Measurements from ENCODE around the gene SIGLEC1.

The SIGLEC1 gene

DNA sequence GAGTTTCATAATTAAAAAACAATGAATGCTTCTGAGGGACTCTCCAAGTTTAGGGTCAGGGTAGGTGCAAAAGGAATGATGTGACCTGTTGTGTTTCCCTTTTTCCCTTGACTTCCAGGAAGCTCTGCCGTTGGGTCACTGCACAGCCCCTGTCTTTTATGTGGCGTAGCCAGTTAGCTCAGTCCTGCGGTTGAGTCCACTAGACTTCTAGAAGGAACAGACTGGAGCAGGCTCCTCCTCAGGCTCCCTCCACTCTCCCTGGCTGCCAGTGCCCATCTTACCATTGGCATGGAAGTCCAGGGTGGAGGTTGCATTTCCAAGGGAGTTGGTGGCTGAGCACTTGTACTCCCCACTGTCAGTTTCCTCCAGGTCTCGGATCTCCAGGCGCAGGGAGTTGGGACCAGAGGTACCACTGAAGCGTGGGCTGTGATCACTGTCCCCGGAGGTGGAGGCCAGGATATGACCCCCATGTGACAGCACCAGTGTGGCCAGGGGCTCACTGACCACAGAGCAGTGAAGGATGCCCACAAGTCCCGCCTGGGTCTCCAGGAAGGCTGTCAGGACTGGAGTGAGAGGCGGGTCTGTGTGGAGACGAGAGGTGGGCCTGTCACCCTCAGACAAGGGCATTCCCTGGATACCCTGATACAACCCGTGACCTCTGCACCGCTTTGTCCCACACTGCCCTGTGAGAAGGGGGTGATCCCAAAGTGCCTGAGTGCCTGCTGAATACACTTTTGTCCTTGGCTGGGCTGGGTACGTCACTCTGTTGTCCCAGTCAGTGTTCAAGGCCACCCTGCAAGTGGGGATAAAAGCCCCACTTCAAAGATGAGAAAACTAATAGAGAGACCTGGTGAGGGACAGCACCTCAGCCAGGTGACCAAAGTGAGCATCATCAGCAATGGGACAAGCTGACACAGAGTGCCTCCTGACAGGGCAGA lies 11.1 kb downstream of the SIGLEC1 start:
- DNase-seq (ENCODE audit: low read depth, low spot score), result no peak

DNA sequence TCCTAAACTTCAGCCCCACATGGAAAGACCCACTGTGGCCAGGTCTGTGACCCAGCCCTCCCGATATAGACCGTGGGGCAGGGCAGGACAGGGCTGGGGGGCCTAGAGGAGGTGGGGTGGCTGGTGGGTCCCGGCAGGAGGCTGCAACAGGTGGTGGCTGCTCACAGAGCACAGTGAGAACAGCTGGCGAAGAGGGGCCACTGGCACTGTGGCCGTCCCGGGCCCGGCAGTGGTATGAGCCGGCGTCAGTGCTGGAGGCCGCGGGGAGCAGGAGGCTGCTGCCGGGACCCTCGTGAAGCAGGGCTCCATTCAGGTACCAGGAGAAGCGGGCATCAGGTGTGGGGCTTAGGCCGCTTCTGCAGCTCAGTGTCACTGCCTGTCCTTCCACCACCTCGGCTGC lies 13.4 kb downstream of the SIGLEC1 start:
- no peak for DNase-seq (ENCODE audit: low read depth, low spot score)

DNA sequence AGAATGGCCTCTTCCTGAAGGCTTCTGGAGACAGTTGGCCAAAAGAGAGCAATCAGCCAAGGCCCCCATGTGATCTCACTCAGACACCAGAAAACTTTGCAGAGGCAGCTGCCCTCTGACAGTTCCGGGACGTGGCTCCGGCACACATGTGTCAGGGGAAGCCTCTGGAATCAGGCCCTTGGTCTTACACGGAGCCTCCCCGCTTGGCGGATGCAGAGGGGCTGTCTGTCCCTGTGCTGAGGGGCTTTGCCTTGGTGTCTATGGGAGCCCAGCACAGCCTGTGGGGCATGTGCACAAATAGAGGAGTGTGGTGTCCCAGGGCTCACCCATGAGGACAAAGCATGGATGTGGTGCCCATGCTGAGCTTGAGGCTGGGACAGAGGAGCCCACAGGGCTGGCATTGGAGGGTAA lies 13.8 kb downstream of the SIGLEC1 start:
- no peak for DNase-seq (ENCODE audit: low read depth, low spot score)

GRCh38 chr20:3697588-3698305 lies 14.7 kb downstream of the SIGLEC1 start:
- no peak for DNase-seq (ENCODE audit: low read depth, low spot score)

DNA sequence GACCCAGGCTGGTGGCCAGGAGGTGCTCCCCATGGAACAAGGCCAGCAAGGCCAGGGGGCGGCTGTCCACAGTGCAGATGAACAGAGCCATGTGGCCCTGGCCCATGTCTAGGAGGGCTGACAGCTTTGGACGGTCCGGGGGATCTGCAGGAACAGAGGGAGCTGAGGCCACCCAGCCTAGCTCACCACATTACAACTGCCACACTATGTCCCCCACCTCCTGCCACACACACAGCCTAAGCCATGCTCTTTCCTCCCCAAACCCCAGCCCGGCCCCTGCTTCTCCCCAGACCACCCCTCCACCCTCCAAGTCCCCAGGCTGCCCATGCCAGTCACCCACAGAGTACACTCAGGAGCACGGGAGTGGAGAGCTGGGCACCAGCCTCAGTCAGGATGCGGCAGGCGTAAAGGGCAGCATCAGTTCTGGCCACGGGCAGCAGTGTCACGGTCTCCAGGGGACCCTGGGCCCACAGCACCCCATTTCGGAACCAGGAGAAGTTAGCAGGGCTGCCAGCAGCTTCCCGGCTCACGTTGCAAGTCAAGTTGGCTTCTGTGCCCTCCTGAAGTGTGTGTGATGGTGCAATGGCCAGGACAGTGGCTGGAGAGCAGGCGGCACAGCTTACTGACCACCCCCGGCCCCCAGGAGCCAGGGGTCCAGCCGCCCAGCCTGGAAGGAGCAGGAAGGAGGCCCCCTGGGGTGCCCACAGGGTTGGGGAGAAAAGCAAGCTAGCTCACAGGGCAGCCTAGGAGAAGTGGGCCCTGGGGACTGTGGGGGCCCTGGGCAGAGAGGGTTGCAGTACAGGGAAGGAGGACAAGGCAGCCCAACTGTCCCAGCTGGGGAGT lies 15.4 kb downstream of the SIGLEC1 start:
- no peak for DNase-seq (ENCODE audit: low read depth, low spot score)

- DNase-seq (ENCODE audit: low read depth, low spot score), result no peak
Observed at GRCh38 chr20:3696200-3696599, 16.2 kb downstream of the SIGLEC1 start.

DNA sequence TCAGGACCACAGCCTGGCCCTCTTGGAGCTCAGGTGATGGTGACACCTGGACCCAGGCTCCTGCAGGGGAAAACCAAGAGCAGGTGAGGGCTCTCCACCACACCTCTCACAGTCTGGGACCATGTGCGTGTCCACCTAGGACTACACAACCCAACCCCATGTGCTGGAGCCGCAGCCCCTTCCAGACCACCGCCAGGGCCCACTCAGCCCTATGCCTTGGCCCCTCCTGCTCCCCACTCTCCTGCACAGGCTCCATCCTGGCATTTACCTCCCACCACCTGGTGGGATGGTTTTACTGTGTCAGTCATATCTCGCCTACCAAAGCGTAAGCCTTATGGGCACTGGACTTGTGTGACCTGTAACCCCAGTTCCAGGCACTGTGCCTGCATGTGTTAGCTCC lies 17.5 kb downstream of the SIGLEC1 start:
- DNase-seq (ENCODE audit: low read depth, low spot score), result no peak

GRCh38 chr20:3693376-3693775 lies 19.0 kb downstream of the SIGLEC1 start:
- no peak for DNase-seq (ENCODE audit: low read depth, low spot score)

- DNase-seq (ENCODE audit: low read depth, low spot score), result no peak
Observed at GRCh38 chr20:3692706-3693294, 19.6 kb downstream of the SIGLEC1 start.

DNA sequence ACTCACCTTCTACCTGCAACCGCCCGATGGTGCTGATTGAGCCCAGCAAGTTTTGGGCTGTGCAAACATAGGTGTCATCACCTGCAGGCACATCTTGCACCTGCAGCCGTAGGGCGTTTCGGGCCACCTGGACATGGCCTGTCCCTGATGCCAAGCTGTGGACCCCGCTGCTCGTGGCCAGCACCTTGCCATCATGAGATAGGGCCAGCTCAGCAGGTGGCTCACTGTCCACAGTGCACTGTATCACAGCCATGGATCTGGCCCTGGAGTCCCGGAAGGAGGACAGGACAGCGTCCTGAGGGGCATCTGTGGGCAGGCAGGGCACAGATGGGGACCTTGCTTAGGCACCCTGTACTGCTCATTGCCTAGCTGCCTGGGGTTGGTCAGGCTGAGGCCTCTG lies 20.5 kb downstream of the SIGLEC1 start:
- DNase-seq (ENCODE audit: low read depth, low spot score), result no peak

DNA sequence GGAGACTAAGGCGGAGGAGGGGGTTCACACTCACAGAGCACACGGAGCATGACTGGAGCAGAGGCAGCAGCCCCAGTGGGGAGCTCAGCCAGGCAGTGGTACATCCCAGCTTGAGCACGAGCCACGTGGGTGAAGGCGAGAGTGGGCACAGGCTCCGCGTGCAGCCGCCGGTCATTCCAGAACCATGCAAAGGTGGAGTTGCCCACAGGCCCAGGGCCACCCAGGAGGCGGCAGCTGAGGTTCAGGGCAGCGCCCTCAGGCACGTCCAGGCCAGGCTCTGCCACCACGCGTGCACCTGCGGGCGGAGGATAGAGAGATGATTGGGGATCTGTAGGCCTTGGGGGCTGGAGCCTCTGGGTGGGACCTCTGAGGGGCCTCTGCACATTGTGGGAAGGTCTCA lies 21.1 kb downstream of the SIGLEC1 start:
- DNase-seq (ENCODE audit: low read depth, low spot score), result no peak

GRCh38 chr20:3690413-3690812 lies 22.0 kb downstream of the SIGLEC1 start:
- DNase-seq (ENCODE audit: low read depth, low spot score), result no peak

DNA sequence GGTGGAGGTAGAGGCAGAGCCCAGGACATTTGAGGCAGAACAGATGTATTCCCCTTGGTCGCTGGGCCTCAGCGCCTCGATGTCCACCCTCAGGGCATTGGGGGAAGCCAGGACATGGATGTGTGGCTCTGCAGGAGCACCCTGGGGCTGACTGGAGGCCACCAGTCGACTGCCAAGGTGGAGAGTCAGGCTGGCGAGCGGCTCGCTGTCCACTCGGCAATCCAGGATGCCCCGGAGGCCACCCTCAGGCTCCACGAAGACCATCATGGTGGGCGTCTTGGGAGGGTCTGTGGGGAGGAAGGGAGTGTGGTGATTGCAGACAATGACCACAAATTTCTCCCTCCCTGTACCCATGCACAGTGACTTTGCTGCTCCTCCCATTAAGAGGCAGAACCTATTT lies 22.4 kb downstream of the SIGLEC1 start:
- no peak for DNase-seq (ENCODE audit: low read depth, low spot score)

GRCh38 chr20:3687655-3688054 lies 24.7 kb downstream of the SIGLEC1 start:
- DNase-seq (ENCODE audit: low read depth, low spot score), result no peak

GRCh38 chr20:3686867-3687321 lies 25.5 kb downstream of the SIGLEC1 start:
- no peak for DNase-seq (ENCODE audit: low read depth, low spot score)

GRCh38 chr20:3686421-3686820 lies 26.0 kb downstream of the SIGLEC1 start:
- DNase-seq (ENCODE audit: low read depth, low spot score), result no peak

GRCh38 chr20:3685341-3685740 lies 27.1 kb downstream of the SIGLEC1 start:
- DNase-seq (ENCODE audit: low read depth, low spot score), result no peak

GRCh38 chr20:3681931-3682781 lies 30.2 kb downstream of the SIGLEC1 start, which contains the start of gene ADAM33:
ADAM33 (minus strand) TSS chr20:3682010; CDS start chr20:3682004, 6 bp downstream.
- DNase-seq (ENCODE audit: low read depth, low spot score), result no peak

DNA sequence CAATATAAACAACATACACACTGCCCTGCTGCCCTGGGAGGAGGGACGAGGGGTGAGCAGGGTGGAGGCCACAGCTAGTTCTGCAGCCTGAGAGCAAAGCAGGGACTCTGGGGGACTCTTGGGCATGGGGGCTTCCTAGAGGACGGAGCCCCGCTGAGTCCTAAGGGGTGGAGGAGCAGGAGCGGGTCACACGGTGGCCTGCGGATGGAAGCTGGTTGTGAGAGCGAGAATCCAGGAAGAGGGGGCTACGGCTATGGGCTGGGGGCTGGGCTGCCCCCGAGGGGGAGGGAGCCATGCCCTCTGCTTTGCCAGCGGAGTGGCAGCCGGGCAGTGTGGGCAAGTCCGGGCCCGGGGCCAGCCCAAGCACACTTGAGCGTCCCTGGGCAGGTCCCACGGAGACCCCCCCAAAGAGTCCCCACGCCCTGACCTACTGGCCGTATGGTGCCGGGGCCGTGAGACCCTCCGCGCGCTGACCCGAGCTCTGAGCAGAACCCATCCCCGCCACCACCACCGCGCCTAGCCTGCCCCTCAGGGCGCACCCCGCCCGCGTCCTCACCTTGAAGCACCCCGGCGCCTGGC lies 31.0 kb downstream of the SIGLEC1 start:
- no peak for DNase-seq (ENCODE audit: low read depth, low spot score)

All from iPS DF 19.7 (cell line).